HG02870 (cell line): Measurements from ENCODE around the gene ALDH5A1.
"Not testable (repeated sequence)": the region's sequence is repeated elsewhere in the genome, so short reads cannot be mapped to it uniquely, and the experiment has no call there.

ENCODE experiments used
- ATAC-seq: cut with Tn5 transposase; IDR thresholded peaks from one replicate; pipeline ENCODE4 v1.9.1; 2021; ENCODE audit warnings: mild to moderate bottlenecking, moderate library complexity; ENCODE audit not compliant: unreplicated experiment

Gene ALDH5A1

GRCh38 chr6:24484657-24485323, 10.0 kb upstream of the ALDH5A1 start:
- no peak for ATAC-seq

GRCh38 chr6:24486065-24486464, 8.7 kb upstream of the ALDH5A1 start:
- ATAC-seq: no peak

- ATAC-seq: no peak
Observed at GRCh38 chr6:24489470-24489869, 5.3 kb upstream of the ALDH5A1 start, which contains the start of gene GPLD1. GPLD1 (minus strand) TSS chr6:24489578; CDS start chr6:24489511, 67 bp downstream.

- ATAC-seq: no peak
Observed at GRCh38 chr6:24489881-24490280, 4.9 kb upstream of the ALDH5A1 start.

- no peak for ATAC-seq
Observed at GRCh38 chr6:24490948-24491347, 3.8 kb upstream of the ALDH5A1 start.

GRCh38 chr6:24492475-24492874, 2.3 kb upstream of the ALDH5A1 start:
- ATAC-seq: no peak

- no peak for ATAC-seq
Observed at GRCh38 chr6:24493945-24494820, 586 bp upstream of the ALDH5A1 start.

- ATAC-seq: peak; percentile 38
Observed at GRCh38 chr6:24497254-24497970, 2.6 kb downstream of the ALDH5A1 start.

GRCh38 chr6:24500683-24501082, 5.9 kb downstream of the ALDH5A1 start:
- no peak for ATAC-seq

- no peak for ATAC-seq
Observed at GRCh38 chr6:24501374-24501773, 6.6 kb downstream of the ALDH5A1 start.

- ATAC-seq: no peak
Observed at GRCh38 chr6:24501914-24502313, 7.1 kb downstream of the ALDH5A1 start.

- no peak for ATAC-seq
Observed at GRCh38 chr6:24504287-24504648, 9.5 kb downstream of the ALDH5A1 start.

GRCh38 chr6:24504649-24505586, 10.1 kb downstream of the ALDH5A1 start:
- no peak for ATAC-seq

GRCh38 chr6:24506814-24507520, 12.2 kb downstream of the ALDH5A1 start:
- ATAC-seq: no peak

GRCh38 chr6:24511976-24512375, 17.2 kb downstream of the ALDH5A1 start:
- ATAC-seq: not testable (repeated sequence)

- peak; percentile 40 for ATAC-seq
Observed at GRCh38 chr6:24513602-24514001, 18.8 kb downstream of the ALDH5A1 start.

GRCh38 chr6:24517659-24518543, 23.1 kb downstream of the ALDH5A1 start:
- ATAC-seq: peak; percentile 73

- ATAC-seq: peak; percentile 45
Observed at GRCh38 chr6:24520929-24521546, 26.3 kb downstream of the ALDH5A1 start.
